HUES64 (cell line): ENCODE results near the gene KRT6B.
"Not testable (repeated sequence)": the region's sequence is repeated elsewhere in the genome, so short reads cannot be mapped to it uniquely, and the experiment has no call there.

Experiments used
- H3K27ac ChIP-seq: 2 replicates; pipeline ENCODE4 v1.7.0; 2013; ENCODE audit warnings: low read depth, low read length, inconsistent platforms
- H3K27me3 ChIP-seq: 2 replicates; pipeline ENCODE4 v1.6.1; 2013; ENCODE audit warnings: mild to moderate bottlenecking, low read length; ENCODE audit not compliant: insufficient read depth
- H3K36me3 ChIP-seq: 2 replicates; pipeline ENCODE4 v1.6.1; 2013; ENCODE audit warnings: mild to moderate bottlenecking, low read length; ENCODE audit not compliant: insufficient read depth
- H3K4me1 ChIP-seq: 2 replicates; pipeline ENCODE4 v1.6.1; 2013; ENCODE audit warnings: mild to moderate bottlenecking, low read length, moderate library complexity; ENCODE audit not compliant: insufficient read depth
- H3K4me3 ChIP-seq: 2 replicates; pipeline ENCODE4 v1.5.1; 2013; ENCODE audit warnings: mild to moderate bottlenecking, low read length, moderate library complexity
- H3K9ac ChIP-seq: 2 replicates; pipeline ENCODE4 v1.6.1; 2013; ENCODE audit warnings: mild to moderate bottlenecking, low read depth, low read length
- H3K9me3 ChIP-seq: 2 replicates; pipeline ENCODE4 v1.6.1; 2013; ENCODE audit warnings: low read depth, low read length; ENCODE audit not compliant: insufficient read depth
- WGBS: fragments of 150-250, 120-280 bp; methylation state at CpG from one replicate; pipeline ENCODE4 v1.1.7; 2013; ENCODE audit warnings: missing lambda C conversion rate; 5-methylcytosine and 5-hydroxymethylcytosine counted together

Gene KRT6B

DNA sequence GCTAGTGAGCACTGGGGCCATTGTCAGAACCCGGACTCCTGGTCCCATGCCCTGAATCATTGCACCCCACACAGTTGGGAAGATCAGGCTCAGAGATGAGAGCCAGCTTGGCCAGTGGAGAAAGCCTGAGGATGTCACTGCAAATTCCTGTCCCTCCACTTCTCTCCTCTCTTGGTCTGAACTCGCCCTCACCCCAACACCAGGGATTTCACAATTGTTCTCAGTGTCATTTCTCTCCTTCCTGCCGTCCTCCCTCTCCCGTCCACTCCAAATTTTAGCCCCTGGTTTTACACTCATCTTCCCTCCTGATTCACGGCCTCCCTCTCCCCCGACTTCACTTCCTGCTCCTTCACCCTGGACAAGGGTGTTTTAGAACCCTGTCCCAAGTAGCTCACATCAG lies 28.9 kb downstream of the KRT6B start:
- H3K9me3 ChIP-seq, result no peaks in the 10 kb centered on the region
- no peak overlapping the region for H3K27ac ChIP-seq
- 81% methylated on average over 6 of the region's 6 CpGs for WGBS
- no peak overlapping the region for H3K9ac ChIP-seq
- H3K4me1 ChIP-seq, result no peaks in the 10 kb centered on the region
- no peaks in the 10 kb centered on the region for H3K27me3 ChIP-seq
- no peaks in the 10 kb centered on the region for H3K36me3 ChIP-seq
- H3K4me3 ChIP-seq, result no peak overlapping the region

DNA sequence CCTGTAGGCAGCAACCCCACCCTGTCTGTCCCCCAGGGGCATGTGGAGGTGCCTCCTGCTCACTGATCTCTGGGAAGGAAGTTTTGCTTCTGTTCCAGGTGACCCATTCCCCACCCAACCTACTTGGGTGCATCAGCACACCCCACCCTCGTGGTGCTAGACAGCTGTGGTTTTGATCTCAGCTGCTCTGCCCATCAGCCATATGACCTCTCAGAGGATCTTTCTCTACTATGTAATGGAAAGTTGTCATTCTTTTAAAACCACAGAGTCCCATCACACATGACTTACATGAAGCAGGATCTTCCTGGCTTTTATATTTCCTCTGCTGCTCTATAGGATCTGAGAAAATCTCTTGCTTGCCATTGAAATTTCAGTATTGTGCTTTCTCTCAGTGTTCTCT lies 32.3 kb downstream of the KRT6B start:
- no peaks in the 10 kb centered on the region for H3K9me3 ChIP-seq
- WGBS, result 100% methylated on average over 1 of the region's 1 CpG
- no peak overlapping the region for H3K27ac ChIP-seq
- H3K36me3 ChIP-seq, result no peaks in the 10 kb centered on the region
- H3K27me3 ChIP-seq, result no peaks in the 10 kb centered on the region
- no peaks in the 10 kb centered on the region for H3K4me1 ChIP-seq
- no peak overlapping the region for H3K9ac ChIP-seq
- H3K4me3 ChIP-seq, result no peak overlapping the region

DNA sequence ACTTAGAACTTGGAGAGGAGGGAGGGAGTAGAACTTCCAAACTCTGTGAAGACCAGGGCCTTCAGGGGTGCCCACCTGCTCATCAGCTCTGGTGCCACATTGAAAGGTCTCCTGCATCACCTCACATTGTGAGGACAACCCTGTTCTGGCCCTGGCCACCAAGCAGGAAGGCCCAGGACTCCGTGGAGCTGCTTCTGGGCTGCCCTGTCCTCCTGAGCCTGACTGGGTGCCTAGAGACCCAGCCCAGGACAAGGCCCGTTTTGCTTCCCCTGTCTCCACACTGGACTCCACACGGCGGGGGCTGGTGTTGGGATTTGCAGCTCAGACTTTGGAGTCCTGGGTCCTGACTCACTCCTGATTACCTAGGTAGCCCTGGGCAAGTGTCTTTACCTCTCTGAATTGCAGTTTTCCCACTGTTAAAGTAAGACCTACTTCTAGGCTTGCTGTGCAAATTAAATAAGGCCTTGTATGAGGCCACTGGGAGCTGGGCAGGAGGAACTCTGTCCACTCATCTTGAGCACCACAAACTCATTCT lies 33.3 kb downstream of the KRT6B start:
- H3K4me3 ChIP-seq, result no peak overlapping the region
- no peaks in the 10 kb centered on the region for H3K36me3 ChIP-seq
- no peaks in the 10 kb centered on the region for H3K9me3 ChIP-seq
- H3K27me3 ChIP-seq, result no peaks in the 10 kb centered on the region
- no peaks in the 10 kb centered on the region for H3K4me1 ChIP-seq
- no peak overlapping the region for H3K9ac ChIP-seq
- 95% methylated on average over 4 of the region's 4 CpGs for WGBS
- no peak overlapping the region for H3K27ac ChIP-seq

DNA sequence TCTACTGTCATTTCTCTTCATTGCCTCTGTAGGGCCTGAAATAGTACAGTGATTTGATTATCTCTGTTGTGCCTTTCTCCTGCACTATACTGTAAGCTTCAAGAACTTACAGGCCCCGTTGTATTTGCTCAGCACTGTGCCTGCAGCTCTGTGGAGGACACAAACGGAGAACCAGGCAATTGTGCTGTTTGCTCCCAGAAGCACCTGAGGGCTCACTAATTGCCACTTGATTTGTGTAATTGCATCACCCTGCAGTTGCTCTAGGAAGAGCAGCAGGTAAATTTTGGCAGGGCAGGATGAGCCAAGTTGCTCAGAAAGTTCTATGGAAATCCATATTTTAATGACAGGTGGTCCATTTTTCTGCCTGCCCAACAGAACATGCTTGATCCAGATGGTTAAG lies 34.2 kb downstream of the KRT6B start:
- Histone ChIP-seq H3K27ac (no peak overlapping the region), H3K9me3 (no peaks in the 10 kb centered on the region), H3K4me1 (no peaks in the 10 kb centered on the region), H3K4me3 (no peak overlapping the region), H3K36me3 (no peaks in the 10 kb centered on the region), H3K9ac (no peak overlapping the region), H3K27me3 (no peaks in the 10 kb centered on the region)
- 87% methylated on average over 2 of the region's 2 CpGs for WGBS

DNA sequence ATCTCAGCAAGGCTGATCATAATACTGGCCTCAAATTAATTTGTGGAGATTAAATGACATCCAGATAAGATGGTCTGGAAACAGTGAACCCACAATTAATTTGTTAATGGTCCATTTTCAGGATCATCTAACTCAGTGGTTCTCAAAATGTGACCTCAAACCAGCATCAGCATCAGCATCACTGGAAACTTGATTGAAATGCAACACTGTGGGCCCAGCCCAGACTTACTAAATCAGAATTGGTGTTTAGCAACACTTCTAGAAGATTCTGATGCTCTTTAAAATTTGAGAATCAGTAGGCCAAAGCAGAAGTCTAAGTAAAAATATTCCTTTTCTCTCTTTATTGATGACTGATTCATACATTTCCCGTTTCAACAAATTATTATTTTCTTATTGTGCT lies 35.2 kb downstream of the KRT6B start:
- Histone ChIP-seq H3K36me3 (no peaks in the 10 kb centered on the region), H3K27me3 (no peaks in the 10 kb centered on the region), H3K27ac (no peak overlapping the region), H3K9ac (no peak overlapping the region), H3K9me3 (no peaks in the 10 kb centered on the region), H3K4me1 (no peaks in the 10 kb centered on the region), H3K4me3 (no peak overlapping the region)
- WGBS, result 93% methylated on average over 1 of the region's 1 CpG

DNA sequence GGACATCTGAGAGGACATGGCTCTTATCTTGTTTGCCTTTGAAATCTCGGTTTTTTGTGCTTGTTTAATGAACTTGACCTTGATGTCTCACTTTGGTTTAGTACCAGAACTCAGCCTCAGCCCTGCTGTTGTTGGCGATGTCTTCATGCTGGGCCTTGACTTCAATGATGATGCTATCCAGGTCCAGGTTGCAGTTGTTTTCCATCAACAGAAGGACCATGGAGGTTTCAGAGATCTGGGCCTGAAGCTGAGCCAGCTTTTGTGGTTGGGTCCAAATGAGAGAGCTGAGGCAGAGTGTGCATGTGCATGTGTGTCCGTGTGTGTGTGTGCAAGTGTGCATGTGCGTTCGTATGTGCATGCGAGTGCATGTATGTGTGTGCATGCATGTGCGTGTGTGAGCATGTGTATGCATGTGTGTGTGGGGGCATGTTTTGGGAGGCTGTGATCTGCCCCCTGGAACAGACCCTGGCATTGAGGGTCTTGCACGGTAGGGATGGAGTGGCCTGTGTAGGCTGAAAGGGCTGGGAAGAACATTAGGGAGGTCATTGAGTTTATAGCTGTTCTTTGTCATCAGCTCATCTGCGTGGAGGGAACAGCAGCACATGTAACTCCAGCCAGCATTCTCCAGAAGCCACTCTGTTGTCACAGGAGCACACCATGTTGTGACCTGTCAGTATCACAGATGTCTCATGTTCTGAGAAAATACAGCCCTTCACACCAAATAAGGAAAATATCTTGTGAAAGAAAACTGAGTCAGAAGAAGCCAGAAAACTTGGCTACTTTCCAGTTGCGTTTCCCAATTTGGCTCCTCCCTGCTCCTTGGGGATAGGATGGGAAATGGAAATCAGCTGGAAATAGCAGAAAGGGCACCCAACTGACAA lies 35.8 kb downstream of the KRT6B start:
- Histone ChIP-seq H3K27ac (no peak overlapping the region), H3K9ac (no peak overlapping the region), H3K9me3 (no peaks in the 10 kb centered on the region), H3K4me3 (no peak overlapping the region), H3K27me3 (no peaks in the 10 kb centered on the region), H3K36me3 (no peaks in the 10 kb centered on the region), H3K4me1 (no peaks in the 10 kb centered on the region)
- 91% methylated on average over 10 of the region's 10 CpGs for WGBS

DNA sequence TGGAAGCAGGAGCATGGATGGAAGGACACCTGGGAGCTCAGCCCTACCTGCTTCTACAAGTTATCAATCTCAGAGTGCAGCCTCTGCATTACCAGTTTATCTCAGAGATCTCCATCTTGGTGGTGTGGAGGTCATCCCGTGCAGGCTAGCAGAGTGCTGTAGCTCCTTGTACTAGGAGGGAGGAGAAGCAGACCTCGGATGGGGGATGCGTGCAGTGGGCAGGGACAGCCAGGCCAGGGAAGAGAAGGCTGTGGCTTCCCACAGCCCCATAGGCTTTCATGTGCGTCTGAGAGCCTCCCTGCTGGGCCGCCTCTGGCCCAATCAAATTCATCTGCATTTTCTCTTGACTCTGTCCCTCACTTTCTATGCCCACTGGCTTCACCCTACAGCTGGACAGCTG lies 37.0 kb downstream of the KRT6B start:
- 66% methylated on average over 5 of the region's 5 CpGs for WGBS
- no peaks in the 10 kb centered on the region for H3K4me1 ChIP-seq
- no peaks in the 10 kb centered on the region for H3K27me3 ChIP-seq
- no peak overlapping the region for H3K4me3 ChIP-seq
- no peak overlapping the region for H3K27ac ChIP-seq
- H3K36me3 ChIP-seq, result no peaks in the 10 kb centered on the region
- H3K9ac ChIP-seq, result no peak overlapping the region
- H3K9me3 ChIP-seq, result no peaks in the 10 kb centered on the region

DNA sequence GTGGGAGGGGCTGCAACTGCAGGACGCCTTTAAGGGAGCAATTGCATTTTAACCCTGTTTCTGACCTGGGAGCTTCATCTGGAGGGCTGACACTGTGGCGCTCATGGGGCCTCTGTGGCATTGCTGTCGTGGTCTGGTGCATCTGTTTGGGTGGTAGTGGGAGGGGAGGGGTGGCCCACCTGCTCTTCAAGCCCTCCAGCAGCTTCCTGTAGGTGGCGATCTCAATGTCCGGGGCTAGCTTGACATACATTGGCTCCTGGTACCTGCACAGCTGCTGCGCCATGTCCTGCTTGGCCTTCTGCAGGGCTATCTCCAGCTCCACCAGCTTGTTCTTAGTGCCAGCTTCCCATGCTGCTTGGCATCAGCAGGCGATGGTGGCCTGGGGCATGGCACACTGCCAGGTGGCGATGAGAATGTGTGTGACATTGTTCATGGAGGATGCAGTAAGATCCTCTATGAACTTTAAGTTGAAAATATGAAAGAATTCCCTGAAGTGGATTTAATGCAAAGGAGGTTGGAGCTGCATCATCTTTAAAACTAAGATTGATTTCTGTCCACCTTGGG lies 38.1 kb downstream of the KRT6B start:
- Histone ChIP-seq H3K27ac (no peak overlapping the region), H3K4me3 (no peak overlapping the region), H3K9ac (no peak overlapping the region), H3K4me1 (no peaks in the 10 kb centered on the region), H3K27me3 (no peaks in the 10 kb centered on the region), H3K36me3 (no peaks in the 10 kb centered on the region), H3K9me3 (no peaks in the 10 kb centered on the region)
- 82% methylated on average over 8 of the region's 8 CpGs for WGBS

DNA sequence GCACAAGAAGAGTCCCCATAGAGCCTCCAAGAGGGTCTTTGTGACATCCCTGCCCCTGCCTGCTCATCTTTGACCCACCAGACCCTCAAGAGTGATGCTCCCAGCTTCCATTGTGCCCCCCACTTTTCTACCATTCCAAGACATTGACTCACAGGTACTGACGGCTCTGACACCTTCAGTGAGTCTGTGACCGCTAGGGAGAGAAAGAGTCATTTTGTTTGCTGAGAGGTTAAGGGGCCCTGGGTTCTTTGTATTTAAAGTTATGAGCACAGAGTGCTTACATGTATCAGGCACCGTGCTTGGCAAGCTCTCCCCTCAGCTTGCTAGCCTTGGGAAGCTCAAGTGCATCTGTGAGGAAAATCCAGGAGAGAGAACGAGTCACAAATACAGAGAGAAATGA lies 38.7 kb downstream of the KRT6B start:
- Histone ChIP-seq H3K4me3 (no peak overlapping the region), H3K9me3 (no peaks in the 10 kb centered on the region), H3K9ac (no peak overlapping the region), H3K27me3 (no peaks in the 10 kb centered on the region), H3K4me1 (no peaks in the 10 kb centered on the region), H3K36me3 (no peaks in the 10 kb centered on the region), H3K27ac (no peak overlapping the region)
- WGBS, result 83% methylated on average over 4 of the region's 4 CpGs

DNA sequence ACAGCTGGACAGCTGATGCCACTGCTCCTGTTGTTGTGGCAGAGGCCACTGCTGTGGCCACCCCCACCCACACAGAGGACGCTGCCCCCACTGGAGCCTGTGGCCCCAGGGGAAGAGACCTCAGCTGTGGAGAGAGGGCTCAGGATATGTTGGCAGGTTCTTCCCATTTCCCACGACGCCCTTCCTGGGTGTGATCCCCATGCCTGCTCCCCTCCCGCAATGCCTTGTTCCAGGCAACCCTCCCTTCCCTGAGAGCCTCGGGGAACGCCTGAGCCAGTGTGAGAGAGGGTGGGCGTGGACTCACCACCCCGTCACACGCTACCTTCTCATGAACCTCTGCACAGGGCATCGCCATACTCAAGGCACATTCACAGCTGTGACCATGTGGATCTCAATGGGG lies 40.1 kb downstream of the KRT6B start:
- H3K27me3 ChIP-seq, result no peaks in the 10 kb centered on the region
- H3K36me3 ChIP-seq, result no peaks in the 10 kb centered on the region
- no peaks in the 10 kb centered on the region for H3K9me3 ChIP-seq
- H3K9ac ChIP-seq, result no peak overlapping the region
- no peak overlapping the region for H3K4me3 ChIP-seq
- H3K27ac ChIP-seq, result no peak overlapping the region
- H3K4me1 ChIP-seq, result no peaks in the 10 kb centered on the region
- 95% methylated on average over 10 of the region's 10 CpGs for WGBS

DNA sequence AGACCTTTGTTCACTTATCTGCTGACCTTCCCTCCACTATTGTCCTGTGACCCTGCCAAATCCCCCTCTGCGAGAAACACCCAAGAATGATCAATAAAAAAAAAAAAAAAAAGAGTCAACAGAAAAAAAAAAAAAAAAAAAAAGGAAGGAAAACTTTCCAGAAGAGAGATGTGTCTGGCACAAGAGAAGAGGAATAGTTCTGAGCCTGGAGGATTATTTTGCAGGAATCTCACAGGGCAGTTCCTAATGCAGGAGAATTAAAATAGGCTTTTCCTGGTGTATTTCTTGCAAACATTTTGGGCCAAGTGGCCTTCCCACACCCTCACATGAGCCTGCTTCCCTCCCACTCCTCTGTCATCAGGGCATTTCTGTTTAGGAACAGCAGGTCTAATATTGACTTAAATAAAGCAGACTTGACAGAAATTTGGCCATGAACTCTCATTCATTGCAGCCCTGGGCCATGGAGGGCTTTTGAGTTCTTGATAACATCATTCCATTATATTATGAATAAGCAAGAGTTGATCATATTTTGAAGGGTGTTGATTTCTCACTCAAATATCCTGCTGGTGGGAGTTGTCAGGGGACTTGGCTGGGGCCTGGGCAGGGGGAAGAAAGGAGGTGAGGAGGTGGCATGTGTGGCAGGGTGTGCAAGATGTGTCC lies 41.2 kb downstream of the KRT6B start:
- H3K9me3 ChIP-seq, H3K9ac ChIP-seq, H3K36me3 ChIP-seq, H3K4me3 ChIP-seq, H3K4me1 ChIP-seq, H3K27me3 ChIP-seq, H3K27ac ChIP-seq: not testable (repeated sequence)
- no CpG with 5 or more reads among the region's 1 CpG for WGBS
